T-cell (primary cell): ENCODE measurements around the gene LRRC4C. TPM values are rescaled to one million over a fixed set of nuclear protein-coding genes. Genes with fewer than 3 reads are reported as not detected.

Experiments used
- ATAC-seq, 4 experiments: fragments of 200-7000 bp in 3 of 4; fragments of 150-1000 bp in 1 of 4; cut with Tn5 transposase; replicated peaks in 1 of 4; 1 replicate in 3 of 4; 2 replicates in 1 of 4; pipeline ENCODE4 v1.10.0; 2021; ENCODE audit warnings: moderate library complexity in 3 of 4, mild to moderate bottlenecking in 2 of 4, moderate number of reproducible peaks in 1 of 4
- CTCF ChIA-PET, 2 donors: fragments of 300-600 bp; sonication (Branson Sonifier 250); formaldehyde crosslinking; loops; one replicate each; lab custom pipeline; 2022; ENCODE audit warnings: antibody characterized with exemption in 2 of 2; lab: Charles Lee
- POLR2A ChIA-PET, 2 donors: fragments of 300-600 bp; sonication (Branson Sonifier 250); formaldehyde crosslinking; loops; one replicate each; lab custom pipeline; 2022; ENCODE audit warnings: antibody characterized with exemption in 2 of 2; lab: Charles Lee
- DNase-seq, 35 experiments: peaks; one replicate each; pipeline versions ENCODE4 v3.0.0 to v3.0.0-alpha.2; 2013 to 2023
- H3K27ac ChIP-seq: one replicate; pipeline ENCODE4 v1.5.1; 2013; ENCODE audit warnings: low read length
- H3K27me3 ChIP-seq, 2 experiments: replicated peaks in 1 of 2; 1 replicate in 1 of 2; 2 replicates in 1 of 2; pipeline versions ENCODE4 v1.6.1 to v1.7.0; 2013; ENCODE audit warnings: low read length in 1 of 2, mixed read lengths in 1 of 2; ENCODE audit not compliant: control insufficient read depth in 2 of 2, insufficient read depth in 2 of 2; ENCODE audit errors: extremely low read depth in 1 of 2
- H3K36me3 ChIP-seq, 2 donors: 1 replicate in 1 of 2; 2 replicates in 1 of 2; pipeline versions ENCODE4 v1.6.1 to v1.7.0; 2013; ENCODE audit warnings: low read length in 1 of 2; ENCODE audit not compliant: control insufficient read depth in 2 of 2, insufficient read depth in 1 of 2; ENCODE audit errors: extremely low read depth in 1 of 2
- H3K4me1 ChIP-seq, 2 experiments: 1 replicate in 1 of 2; 2 replicates in 1 of 2; pipeline versions ENCODE4 v1.6.1 to v1.7.0; 2013; ENCODE audit warnings: low read length in 2 of 2, mixed read lengths in 1 of 2; ENCODE audit not compliant: insufficient read depth in 2 of 2, control insufficient read depth in 1 of 2; ENCODE audit errors: extremely low read depth in 1 of 2
- H3K4me3 ChIP-seq, 2 donors: 1 replicate in 1 of 2; 2 replicates in 1 of 2; pipeline versions ENCODE4 v1.5.1 to v1.7.0; 2013; ENCODE audit warnings: mild to moderate bottlenecking in 2 of 2, low read length in 1 of 2, moderate library complexity in 1 of 2; ENCODE audit not compliant: control insufficient read depth in 1 of 2; ENCODE audit errors: extremely low read depth in 1 of 2
- H3K9me3 ChIP-seq: 2 replicates; pipeline ENCODE4 v1.7.0; 2013
- H3K27ac Mint-ChIP-seq, 2 donors: one replicate each; pipeline ENCODE4 v1.8.0; 2020 to 2021; ENCODE audit warnings: mild to moderate bottlenecking in 2 of 2, mixed read lengths in 2 of 2
- H3K27me3 Mint-ChIP-seq, 2 donors: one replicate each; pipeline ENCODE4 v1.8.0; 2021 to 2022; ENCODE audit warnings: mixed read lengths in 2 of 2
- H3K36me3 Mint-ChIP-seq: one replicate; pipeline ENCODE4 v1.8.0; 2021; ENCODE audit warnings: mixed read lengths
- H3K4me1 Mint-ChIP-seq, 3 donors: one replicate each; pipeline ENCODE4 v1.8.0; 2020 to 2022; ENCODE audit warnings: mixed read lengths in 3 of 3, mild to moderate bottlenecking in 1 of 3
- H3K4me3 Mint-ChIP-seq, 3 donors: one replicate each; pipeline ENCODE4 v1.8.0; 2020 to 2022; ENCODE audit warnings: mild to moderate bottlenecking in 3 of 3, mixed read lengths in 3 of 3, moderate library complexity in 3 of 3
- H3K9me3 Mint-ChIP-seq, 3 donors: one replicate each; pipeline ENCODE4 v1.8.0; 2020 to 2022; ENCODE audit warnings: mixed read lengths in 3 of 3
- WGBS: methylation state at CpG from one replicate; pipeline ENCODE4 v1.1.5; 2013; ENCODE audit warnings: missing lambda C conversion rate; ENCODE audit not compliant: insufficient coverage; 5-methylcytosine and 5-hydroxymethylcytosine counted together
- total RNA-seq, 35 experiments: library from RNA in 6 of 35; stranded (reverse) in 6 of 35; fragments of 120-200 nt in 1 of 35; gene quantifications; one replicate each; pipeline versions ENCODE4 v1.2.1 to v1.2.4 and lab custom pipeline; 2013 to 2026

LRRC4C gene
- total RNA-seq, 5 donors from 2014 or later (not counting 1 experiment from before 2014, with no cell fraction given), result not detected

DNA sequence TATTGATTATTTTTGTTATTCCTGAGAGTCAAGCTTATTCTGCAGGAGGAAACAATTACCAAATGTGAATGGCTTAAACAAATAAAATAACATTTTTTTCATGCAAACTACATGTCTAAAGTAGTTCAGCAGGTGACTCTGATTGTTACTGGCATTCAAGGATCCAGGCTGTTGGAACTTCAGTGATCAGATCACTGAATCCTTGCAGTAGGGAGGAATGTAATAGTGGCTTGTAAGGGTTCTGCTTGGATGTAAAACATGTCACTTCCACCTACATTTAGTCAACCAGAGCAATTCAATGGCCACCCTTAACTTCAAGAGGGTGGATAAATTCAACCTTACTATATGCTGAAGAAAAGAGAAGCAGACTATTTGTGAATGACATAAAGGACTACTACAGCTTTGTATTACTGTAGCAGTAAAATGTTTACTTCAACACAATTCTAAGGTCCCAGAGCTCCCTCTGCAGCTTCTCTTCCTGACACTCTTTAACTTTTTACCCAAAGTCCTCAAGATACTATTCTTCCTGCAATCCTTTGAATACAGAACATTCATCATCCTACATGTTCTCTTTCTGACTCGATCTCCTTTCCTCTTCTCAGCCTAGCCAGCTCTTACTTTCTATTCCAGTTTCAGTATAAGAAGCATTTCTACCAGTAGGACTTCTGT is 284.0 kb downstream of the LRRC4C start:
- H3K36me3 ChIP-seq, result no peaks in the 10 kb centered on the region
- no peaks in the 10 kb centered on the region for H3K9me3 ChIP-seq
- CTCF ChIA-PET, result no interaction called here
- no peak overlapping the region for H3K27ac ChIP-seq
- ATAC-seq (no peak), DNase-seq (no peak)
- no peaks in the 10 kb centered on the region for H3K4me1 ChIP-seq
- H3K27me3 ChIP-seq, result no peaks in the 10 kb centered on the region
- no CpG with 5 or more reads among the region's 1 CpG for WGBS
- H3K4me3 ChIP-seq, result no peak overlapping the region
- no peaks in the 10 kb centered on the region for H3K27me3 Mint-ChIP-seq
- peaks cover 8 to 28% (median 17%) of the 10 kb centered on the region in 3 donors for H3K9me3 Mint-ChIP-seq
- H3K27ac Mint-ChIP-seq, result no peak overlapping the region
- no peaks in the 10 kb centered on the region for H3K4me1 Mint-ChIP-seq
- no peak overlapping the region for H3K4me3 Mint-ChIP-seq
- POLR2A ChIA-PET, result no interaction called here
- no peaks in the 10 kb centered on the region for H3K36me3 Mint-ChIP-seq

DNA sequence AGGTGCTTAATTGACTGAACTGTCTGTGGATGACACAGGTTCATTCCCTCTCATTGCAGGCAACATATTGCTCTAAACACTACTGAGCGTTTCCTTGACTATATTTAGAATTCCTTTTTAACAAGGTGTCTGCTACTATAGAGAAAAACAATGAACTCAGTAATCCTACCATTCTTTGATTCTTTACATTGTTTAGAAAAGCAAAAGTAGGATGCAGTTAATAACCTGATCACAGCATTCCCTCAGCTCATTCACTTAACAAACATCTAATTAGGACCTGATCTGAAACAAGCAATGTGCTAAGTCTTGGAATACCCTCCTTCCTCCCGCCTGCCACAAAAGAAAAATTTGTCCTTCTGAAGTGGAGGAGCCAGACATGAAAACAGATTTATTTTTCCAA is 313.1 kb downstream of the LRRC4C start:
- Mint-ChIP-seq H3K9me3 (peaks cover 6 to 19% (median 10%) of the 10 kb centered on the region in 3 donors), H3K4me3 (no peak overlapping the region), H3K4me1 (no peaks in the 10 kb centered on the region), H3K36me3 (no peaks in the 10 kb centered on the region), H3K27me3 (no peaks in the 10 kb centered on the region), H3K27ac (no peak overlapping the region)
- ATAC-seq, result no peak
- CTCF ChIA-PET, result no interaction called here
- Histone ChIP-seq H3K9me3 (no peaks in the 10 kb centered on the region), H3K27me3 (no peaks in the 10 kb centered on the region), H3K4me1 (no peaks in the 10 kb centered on the region), H3K36me3 (no peaks in the 10 kb centered on the region), H3K27ac (no peak overlapping the region), H3K4me3 (no peak overlapping the region)
- POLR2A ChIA-PET, result no interaction called here
- no CpG with 5 or more reads among the region's 2 CpGs for WGBS
- DNase-seq, result no peak

GRCh38 chr11:41145420-41145819 is 314.0 kb downstream of the LRRC4C start:
- Mint-ChIP-seq H3K9me3 (peaks cover 6 to 19% (median 11%) of the 10 kb centered on the region in 3 donors), H3K4me3 (no peak overlapping the region), H3K27me3 (no peaks in the 10 kb centered on the region), H3K36me3 (no peaks in the 10 kb centered on the region), H3K27ac (no peak overlapping the region), H3K4me1 (no peaks in the 10 kb centered on the region)
- H3K27me3 ChIP-seq, result no peaks in the 10 kb centered on the region
- WGBS, result 88% methylated on average over 2 of the region's 5 CpGs
- no peak overlapping the region for H3K4me3 ChIP-seq
- no peaks in the 10 kb centered on the region for H3K4me1 ChIP-seq
- CTCF ChIA-PET, result no interaction called here
- H3K9me3 ChIP-seq, result no peaks in the 10 kb centered on the region
- H3K27ac ChIP-seq, result no peak overlapping the region
- DNase-seq (no peak), ATAC-seq (no peak)
- POLR2A ChIA-PET, result no interaction called here
- no peaks in the 10 kb centered on the region for H3K36me3 ChIP-seq

- no peak overlapping the region for H3K4me3 Mint-ChIP-seq
These were observed 324.5 kb downstream of the LRRC4C start for GRCh38 chr11:41134971-41135370.

DNA sequence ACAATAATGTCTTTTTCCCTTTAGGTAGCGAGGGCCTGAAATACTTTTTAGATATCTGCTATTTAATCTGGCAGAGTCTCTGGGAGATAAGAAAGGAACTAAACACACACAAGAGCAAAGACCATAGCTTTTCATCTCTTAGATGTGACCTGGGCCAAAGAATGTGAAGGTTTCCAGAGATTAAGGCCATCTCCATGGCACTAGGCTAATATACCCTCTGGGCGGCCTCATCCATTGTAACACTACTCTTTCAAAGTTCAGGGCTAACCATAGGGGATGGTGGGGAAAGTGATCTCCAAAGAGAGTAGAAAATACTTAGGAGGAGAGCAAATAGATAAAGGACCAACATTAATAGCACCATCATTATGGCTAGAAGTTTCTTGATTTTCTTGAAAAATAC is 326.4 kb downstream of the LRRC4C start:
- H3K4me1 ChIP-seq, result no peaks in the 10 kb centered on the region
- H3K9me3 Mint-ChIP-seq, result peaks cover 13 to 20% (median 17%) of the 10 kb centered on the region in 3 donors
- ChIA-PET POLR2A (no interaction called here), CTCF (no interaction called here)
- no peaks in the 10 kb centered on the region for H3K4me1 Mint-ChIP-seq
- H3K36me3 Mint-ChIP-seq, result no peaks in the 10 kb centered on the region
- no peak overlapping the region for H3K27ac ChIP-seq
- H3K27me3 Mint-ChIP-seq, result no peaks in the 10 kb centered on the region
- DNase-seq (no peak), ATAC-seq (no peak)
- H3K36me3 ChIP-seq, result no peaks in the 10 kb centered on the region
- H3K27ac Mint-ChIP-seq, result no peak overlapping the region
- H3K4me3 Mint-ChIP-seq, result no peak overlapping the region
- no peaks in the 10 kb centered on the region for H3K27me3 ChIP-seq
- WGBS, result no CpG with 5 or more reads among the region's 2 CpGs
- H3K4me3 ChIP-seq, result no peak overlapping the region
- H3K9me3 ChIP-seq, result no peaks in the 10 kb centered on the region

More at GRCh38 chr11:41134971-41135370, 324.5 kb downstream of the LRRC4C start:
- H3K9me3 Mint-ChIP-seq, result peaks cover 15 to 29% (median 24%) of the 10 kb centered on the region in 3 donors
- H3K36me3 ChIP-seq, result no peaks in the 10 kb centered on the region
- no peaks in the 10 kb centered on the region for H3K4me1 ChIP-seq
- POLR2A ChIA-PET, result no interaction called here
- no peaks in the 10 kb centered on the region for H3K36me3 Mint-ChIP-seq
- no peaks in the 10 kb centered on the region for H3K27me3 ChIP-seq
- CTCF ChIA-PET, result interaction anchor here in 1 of 2 donors (0.6 kb wide), 1 partner anchor 1726 kb away, joined by 3 read pairs; no protein-coding TSS in a partner anchor
- H3K4me1 Mint-ChIP-seq, result no peaks in the 10 kb centered on the region
- no peak overlapping the region for H3K4me3 ChIP-seq
- no peaks in the 10 kb centered on the region for H3K27me3 Mint-ChIP-seq
- DNase-seq (no peak), ATAC-seq (no peak)
- no CpG with 5 or more reads among the region's 1 CpG for WGBS
- H3K9me3 ChIP-seq, result no peaks in the 10 kb centered on the region
- no peak overlapping the region for H3K27ac ChIP-seq
- H3K27ac Mint-ChIP-seq, result no peak overlapping the region

DNA sequence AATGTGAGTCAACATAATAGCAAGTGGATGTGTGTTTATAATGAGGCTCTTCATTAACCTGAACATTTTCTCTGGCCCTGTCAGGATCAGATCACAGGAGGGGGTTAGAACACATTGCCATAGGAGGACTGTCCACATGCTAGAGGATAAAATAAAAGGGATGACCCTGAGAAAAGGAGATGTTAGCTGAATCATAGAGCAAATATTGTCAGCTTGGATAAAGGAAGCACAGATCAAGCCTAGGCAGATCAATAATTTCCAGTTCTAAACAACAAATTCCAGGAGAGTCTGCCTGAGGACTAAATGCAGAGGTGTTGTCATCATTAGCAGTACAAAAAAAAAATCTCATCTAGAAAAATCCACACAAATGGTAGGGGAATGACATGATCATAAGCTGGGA is 337.9 kb downstream of the LRRC4C start:
- Mint-ChIP-seq H3K4me1 (no peaks in the 10 kb centered on the region), H3K27ac (no peak overlapping the region), H3K9me3 (peaks cover 9 to 17% (median 15%) of the 10 kb centered on the region in 3 donors), H3K27me3 (no peaks in the 10 kb centered on the region), H3K4me3 (no peak overlapping the region), H3K36me3 (no peaks in the 10 kb centered on the region)
- ChIA-PET POLR2A (no interaction called here), CTCF (no interaction called here)
- H3K9me3 ChIP-seq, result no peaks in the 10 kb centered on the region
- H3K4me3 ChIP-seq, result no peak overlapping the region
- H3K4me1 ChIP-seq, result no peaks in the 10 kb centered on the region
- DNase-seq, result no peak
- no peak for ATAC-seq
- no peak overlapping the region for H3K27ac ChIP-seq
- H3K36me3 ChIP-seq, result no peaks in the 10 kb centered on the region
- no peaks in the 10 kb centered on the region for H3K27me3 ChIP-seq
